Subcutaneous adipose tissue (tissue), 4 donors: ENCODE results near the gene HSF2BP. TPM values are rescaled to one million over a fixed set of nuclear protein-coding genes. Genes with fewer than 3 reads are reported as not detected.

Source experiments
- CTCF ChIP-seq: fragments of 450-650 bp; IDR thresholded peaks from one replicate; pipeline ENCODE4 v1.5.1; 2016; ENCODE audit warnings: low read depth, mild to moderate bottlenecking, control low read depth, antibody characterized with exemption, moderate library complexity
- total RNA-seq, 4 donors: library from RNA; depleted of rRNA; stranded (reverse); fragments of >200 nt; gene quantifications; one replicate each; pipeline ENCODE4 v1.1.0, GENCODE V29; 2016

Gene HSF2BP
- total RNA-seq, 4 donors from 2014 or later: 0.34 to 0.94 (median 0.44) TPM; not detected in 1

GRCh38 chr21:43665879-43666278 is 6.6 kb upstream of the HSF2BP start:
- TF ChIP-seq CTCF: no peak

GRCh38 chr21:43664358-43664757 is 5.1 kb upstream of the HSF2BP start:
- TF ChIP-seq CTCF: no peak

- no peak for TF ChIP-seq CTCF
These were observed 3.7 kb upstream of the HSF2BP start for GRCh38 chr21:43663033-43663432.

GRCh38 chr21:43662286-43662685 is 3.0 kb upstream of the HSF2BP start:
- TF ChIP-seq CTCF: no peak

GRCh38 chr21:43658769-43659135 is 536 bp downstream of the HSF2BP start:
- TF ChIP-seq CTCF: no peak

GRCh38 chr21:43658088-43658741 is 1.1 kb downstream of the HSF2BP start:
- no peak for TF ChIP-seq CTCF

- no peak for TF ChIP-seq CTCF
These were observed 1.8 kb downstream of the HSF2BP start for GRCh38 chr21:43657355-43658087.
